Superior temporal gyrus (tissue), 1 donor: Measurements from ENCODE around the gene CCDC148.

Experiments
- DNase-seq: peaks from one replicate; pipeline ENCODE4 v3.0.0-alpha.2; 2016; ENCODE audit errors: extremely low spot score

Gene CCDC148

GRCh38 chr2:158456309-158457066 lies at the start of gene CCDC148, which contains the start of gene PKP4:
Gene CCDC148 (minus strand): TSS chr2:158456753. CDS start chr2:158456439, 314 bp downstream.
Gene PKP4 (plus strand): TSS chr2:158456952. CDS start chr2:158533185, 76,233 bp downstream.
- peak; percentile 93 for DNase-seq

- DNase-seq: no peak
These were observed 48.9 kb upstream of the CCDC148 start for GRCh38 chr2:158505448-158505934.

GRCh38 chr2:158504088-158504487 lies 47.5 kb upstream of the CCDC148 start:
- no peak for DNase-seq

- DNase-seq: no peak
These were observed 46.4 kb upstream of the CCDC148 start for GRCh38 chr2:158502974-158503373.

- DNase-seq: peak; percentile 75
These were observed 44.7 kb upstream of the CCDC148 start for GRCh38 chr2:158501301-158501700.

- no peak for DNase-seq
These were observed 43.8 kb upstream of the CCDC148 start for GRCh38 chr2:158500333-158500732.

- no peak for DNase-seq
These were observed 42.8 kb upstream of the CCDC148 start for GRCh38 chr2:158499383-158499782.

- no peak for DNase-seq
These were observed 42.2 kb upstream of the CCDC148 start for GRCh38 chr2:158498749-158499136.

GRCh38 chr2:158498043-158498748 lies 41.6 kb upstream of the CCDC148 start:
- no peak for DNase-seq

- no peak for DNase-seq
These were observed 40.9 kb upstream of the CCDC148 start for GRCh38 chr2:158497486-158497885.

- DNase-seq: no peak
These were observed 40.4 kb upstream of the CCDC148 start for GRCh38 chr2:158496986-158497385.

- no peak for DNase-seq
These were observed 38.6 kb upstream of the CCDC148 start for GRCh38 chr2:158495175-158495574.

- no peak for DNase-seq
These were observed 36.9 kb upstream of the CCDC148 start for GRCh38 chr2:158493458-158493857.

- DNase-seq: no peak
These were observed 34.5 kb upstream of the CCDC148 start for GRCh38 chr2:158491072-158491471.

- no peak for DNase-seq
These were observed 33.0 kb upstream of the CCDC148 start for GRCh38 chr2:158489366-158490112.

- no peak for DNase-seq
These were observed 32.1 kb upstream of the CCDC148 start for GRCh38 chr2:158488442-158489216.

GRCh38 chr2:158487419-158487818 lies 30.9 kb upstream of the CCDC148 start:
- DNase-seq: peak; percentile 51

GRCh38 chr2:158486970-158487325 lies 30.4 kb upstream of the CCDC148 start:
- no peak for DNase-seq

GRCh38 chr2:158486150-158486969 lies 29.8 kb upstream of the CCDC148 start:
- no peak for DNase-seq

- DNase-seq: no peak
These were observed 28.5 kb upstream of the CCDC148 start for GRCh38 chr2:158484892-158485556.
